Neural crest cell (in vitro differentiated cells): Measurements from ENCODE around the gene PTPRG. TPM values are rescaled to one million over a fixed set of nuclear protein-coding genes. Genes with fewer than 3 reads are reported as not detected.

Experiments used
- DNase-seq: peaks from one replicate; pipeline ENCODE4 v3.0.0; 2021; ENCODE audit warnings: low read depth, mixed read lengths, low spot score
- H3K27ac Mint-ChIP-seq: one replicate; pipeline ENCODE4 v1.8.0; 2021; ENCODE audit warnings: mild to moderate bottlenecking, mixed read lengths; ENCODE audit not compliant: unreplicated experiment
- H3K27me3 Mint-ChIP-seq: 2 replicates; pipeline ENCODE4 v1.8.0; 2021; ENCODE audit warnings: low read depth, mild to moderate bottlenecking, mixed read lengths
- H3K36me3 Mint-ChIP-seq: 2 replicates; pipeline ENCODE4 v1.8.0; 2021; ENCODE audit warnings: low read depth, mild to moderate bottlenecking, mixed read lengths
- H3K4me1 Mint-ChIP-seq: 2 replicates; pipeline ENCODE4 v1.8.0; 2021; ENCODE audit warnings: mixed read lengths
- H3K4me3 Mint-ChIP-seq: one replicate; pipeline ENCODE4 v1.8.0; 2021; ENCODE audit warnings: mild to moderate bottlenecking, mixed read lengths
- H3K9me3 Mint-ChIP-seq: 2 replicates; pipeline ENCODE4 v1.8.0; 2021; ENCODE audit warnings: mixed read lengths
- total RNA-seq: library from RNA; stranded (reverse); gene quantifications from 2 replicates; pipeline ENCODE4 v1.2.1, GENCODE V29; 2021
- TF ChIP-seq, protein P1 (sequence below): fragments of 200-600 bp; sonication (generic); conservative IDR thresholded peaks from 2 replicates; pipeline ENCODE4 v1.5.0; 2021; ENCODE audit warnings: antibody characterized with exemption, mild to moderate bottlenecking

The PTPRG gene
- total RNA-seq, 1 donor from 2014 or later: 41.2 TPM

- H3K36me3 Mint-ChIP-seq: peaks cover 13% of the 10 kb centered on the region
- no peaks in the 10 kb centered on the region for H3K27me3 Mint-ChIP-seq
- H3K9me3 Mint-ChIP-seq: peaks cover 5% of the 10 kb centered on the region
- H3K4me1 Mint-ChIP-seq: peaks cover 30% of the 10 kb centered on the region
- no peak for DNase-seq
- TF ChIP-seq, protein P1, sequence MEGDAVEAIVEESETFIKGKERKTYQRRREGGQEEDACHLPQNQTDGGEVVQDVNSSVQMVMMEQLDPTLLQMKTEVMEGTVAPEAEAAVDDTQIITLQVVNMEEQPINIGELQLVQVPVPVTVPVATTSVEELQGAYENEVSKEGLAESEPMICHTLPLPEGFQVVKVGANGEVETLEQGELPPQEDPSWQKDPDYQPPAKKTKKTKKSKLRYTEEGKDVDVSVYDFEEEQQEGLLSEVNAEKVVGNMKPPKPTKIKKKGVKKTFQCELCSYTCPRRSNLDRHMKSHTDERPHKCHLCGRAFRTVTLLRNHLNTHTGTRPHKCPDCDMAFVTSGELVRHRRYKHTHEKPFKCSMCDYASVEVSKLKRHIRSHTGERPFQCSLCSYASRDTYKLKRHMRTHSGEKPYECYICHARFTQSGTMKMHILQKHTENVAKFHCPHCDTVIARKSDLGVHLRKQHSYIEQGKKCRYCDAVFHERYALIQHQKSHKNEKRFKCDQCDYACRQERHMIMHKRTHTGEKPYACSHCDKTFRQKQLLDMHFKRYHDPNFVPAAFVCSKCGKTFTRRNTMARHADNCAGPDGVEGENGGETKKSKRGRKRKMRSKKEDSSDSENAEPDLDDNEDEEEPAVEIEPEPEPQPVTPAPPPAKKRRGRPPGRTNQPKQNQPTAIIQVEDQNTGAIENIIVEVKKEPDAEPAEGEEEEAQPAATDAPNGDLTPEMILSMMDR: no peak
- H3K4me3 Mint-ChIP-seq: no peak overlapping the region
- H3K27ac Mint-ChIP-seq: no peak overlapping the region
Measured at GRCh38 chr3:62261121-62261520, 699.8 kb downstream of the PTPRG start.

- Mint-ChIP-seq H3K9me3 (peaks cover 5% of the 10 kb centered on the region), H3K4me1 (peaks cover 25% of the 10 kb centered on the region)
- TF ChIP-seq, protein P1: no peak
Measured at GRCh38 chr3:62261736-62262135, 700.4 kb downstream of the PTPRG start.

DNA sequence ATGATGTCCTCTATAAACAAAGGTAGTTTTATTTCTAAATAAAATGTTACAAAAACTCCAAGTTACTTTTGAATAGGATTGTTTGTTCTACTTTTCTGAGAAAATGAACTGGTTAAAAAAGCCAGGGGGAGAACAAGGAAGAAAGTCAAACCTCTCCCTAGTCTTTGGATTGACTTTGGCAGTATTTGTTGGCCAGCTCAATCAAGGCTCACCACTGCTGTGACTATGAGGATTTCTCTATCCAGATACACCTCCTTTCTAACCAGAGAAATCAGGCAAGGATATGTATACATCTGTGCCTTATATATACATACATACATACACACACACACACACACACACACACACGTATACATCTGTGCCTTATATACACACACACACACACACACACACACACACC lies 704.2 kb downstream of the PTPRG start:
- H3K4me1 Mint-ChIP-seq: peaks cover 14% of the 10 kb centered on the region
- no peak overlapping the region for H3K27ac Mint-ChIP-seq
- H3K9me3 Mint-ChIP-seq: peaks cover 5% of the 10 kb centered on the region
- no peak for DNase-seq
- TF ChIP-seq, protein P1: no peak
- H3K36me3 Mint-ChIP-seq: peaks cover 13% of the 10 kb centered on the region
- no peak overlapping the region for H3K4me3 Mint-ChIP-seq
- H3K27me3 Mint-ChIP-seq: no peaks in the 10 kb centered on the region

More at GRCh38 chr3:62261736-62262135, 700.4 kb downstream of the PTPRG start:
- Mint-ChIP-seq H3K36me3 (peaks cover 13% of the 10 kb centered on the region), H3K27me3 (no peaks in the 10 kb centered on the region), H3K4me3 (no peak overlapping the region), H3K27ac (no peak overlapping the region)
- no peak for DNase-seq

DNA sequence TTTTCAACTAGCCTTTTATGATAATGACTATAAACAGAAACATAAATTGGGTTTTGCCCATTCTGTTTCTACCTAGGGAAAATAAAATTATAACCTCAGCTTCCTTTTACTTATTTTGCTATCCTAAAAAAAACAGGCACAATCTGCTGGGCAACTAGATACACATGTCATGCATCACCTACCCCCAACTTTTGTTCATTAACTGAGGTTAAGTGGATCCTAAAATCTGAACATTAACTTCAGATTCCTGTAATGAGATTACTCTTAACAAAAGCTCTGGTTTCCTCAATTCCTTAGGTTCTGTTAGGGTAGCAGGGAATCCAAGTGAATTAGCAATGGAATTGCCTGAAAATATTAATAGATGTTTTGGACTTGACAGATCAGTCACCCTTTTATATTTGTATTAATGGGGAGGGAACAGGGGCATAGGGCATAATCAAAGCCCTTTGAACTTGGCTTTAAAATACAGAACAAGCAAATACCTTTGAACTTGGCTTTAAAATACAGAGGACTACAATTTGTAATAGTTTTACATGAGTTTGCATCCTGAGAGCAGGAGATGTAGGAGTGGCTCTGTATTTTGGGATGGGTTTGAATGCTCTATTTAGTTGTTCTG lies 705.4 kb downstream of the PTPRG start:
- DNase-seq: no peak
- peaks cover 4% of the 10 kb centered on the region for H3K4me1 Mint-ChIP-seq
- TF ChIP-seq, protein P1: no peak
- H3K4me3 Mint-ChIP-seq: no peak overlapping the region
- H3K27me3 Mint-ChIP-seq: no peaks in the 10 kb centered on the region
- no peak overlapping the region for H3K27ac Mint-ChIP-seq
- H3K9me3 Mint-ChIP-seq: peaks cover 5% of the 10 kb centered on the region
- peaks cover 13% of the 10 kb centered on the region for H3K36me3 Mint-ChIP-seq

DNA sequence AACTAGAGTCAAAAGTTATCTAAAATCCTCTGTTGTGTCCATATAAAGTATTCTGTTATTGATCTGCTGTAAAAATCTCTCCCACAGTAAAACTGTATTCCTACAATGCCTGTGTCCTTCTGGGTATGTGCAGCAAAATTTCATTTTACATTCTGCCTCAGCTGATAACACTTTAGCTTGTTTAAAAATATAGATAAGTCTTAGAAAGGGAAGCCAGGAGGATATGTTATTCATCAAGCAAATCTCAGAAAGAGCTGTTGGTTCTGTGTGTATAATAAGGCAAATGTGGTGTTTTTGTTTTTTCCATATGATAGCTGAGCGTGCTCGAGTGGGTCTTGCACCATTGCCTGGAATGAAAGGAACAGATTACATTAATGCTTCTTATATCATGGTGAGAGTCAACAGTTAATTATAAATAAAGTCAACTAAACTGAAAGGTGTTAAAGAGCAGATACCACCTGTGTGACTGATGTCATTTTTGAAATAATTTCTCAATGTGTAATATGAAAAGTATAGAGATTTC lies 715.3 kb downstream of the PTPRG start:
- TF ChIP-seq, protein P1: no peak
- Mint-ChIP-seq H3K4me3 (no peak overlapping the region), H3K36me3 (peaks cover 12% of the 10 kb centered on the region), H3K27me3 (no peaks in the 10 kb centered on the region), H3K4me1 (no peaks in the 10 kb centered on the region), H3K9me3 (no peaks in the 10 kb centered on the region), H3K27ac (no peak overlapping the region)
- no peak for DNase-seq
